ENCODE results near the gene FUT3. TPM values are rescaled to one million over a fixed set of nuclear protein-coding genes. Genes with fewer than 3 reads are reported as not detected.

Gene FUT3
- total and polyA plus RNA-seq, 9 of the 15 experiments (the other 6 are each of a cell fraction or from before 2014, with no cell fraction given): 0.09 TPM; not detected in 8

- BruUV-seq (replicated peaks): no TSS peak
- intact Hi-C loops (cut with micrococcal nuclease) (no loop called here), in situ Hi-C loops (cut with MboI) (no loop called here)
- Histone ChIP-seq H3K4me2 (ENCODE audit: insufficient read depth, low read length) (no peak overlapping the region), H3K9ac (ENCODE audit: insufficient read depth in 1 of 2, low read depth in 2 of 2, low read length in 2 of 2) (no peak overlapping the region), H2AFZ (ENCODE audit: low read depth, low read length) (no peak overlapping the region), H3K27me3 (ENCODE audit: control insufficient read depth in 2 of 2, insufficient read depth in 2 of 2, low read length in 2 of 2) (peaks cover 16 to 31% of the 10 kb centered on the region in 2 experiments), H4K20me1 (replicated peaks; ENCODE audit: control insufficient read depth, insufficient read depth, low read length) (no peaks in the 10 kb centered on the region), H3K9me1 (ENCODE audit: control insufficient read depth, insufficient read depth, low read length) (no peaks in the 10 kb centered on the region), H3K79me2 (ENCODE audit: control insufficient read depth, insufficient read depth, low read length) (no peaks in the 10 kb centered on the region), H3K4me3 (no peak overlapping the region), H3K9me3 (replicated peaks; ENCODE audit: control insufficient read depth, insufficient read depth, low read depth, low read length) (no peaks in the 10 kb centered on the region), H3K4me1 (replicated peaks in 1 of 2; ENCODE audit: control insufficient read depth in 2 of 2, insufficient read depth in 2 of 2, low read length in 2 of 2) (peaks cover 0 to 7% of the 10 kb centered on the region in 2 experiments; a peak in 2 of 5 replicates), H3K27ac (ENCODE audit: extremely low read depth, low read depth, low read length) (no peak overlapping the region), H3K36me3 (ENCODE audit: control insufficient read depth, insufficient read depth, low read length) (no peaks in the 10 kb centered on the region)
- ChIA-PET POLR2A (interaction anchor here (1.0 to 1.1 kb wide), 2 partner anchors 15 to 18 kb away, joined by 3 to 7 read pairs; no protein-coding TSS in a partner anchor), CTCF (ENCODE audit: low intra/inter-chr PET ratio) (no interaction called here)
- 12% methylated on average over 15 of the region's 21 CpGs for whole genome bisulfite sequencing (ENCODE audit: insufficient coverage, low coverage, missing lambda C conversion rate)
- DNase-seq (ENCODE audit: extremely low read depth in 1 of 4, low spot score in 3 of 4) (no peak), FAIRE-seq (no peak), ATAC-seq (no peak; the same call in 2 of the 3 replicates)
- TF ChIP-seq RFX1 (IDR thresholded peaks at IDR 0.05) (no peak), EGR1 (conservative IDR thresholded peaks at IDR 0.05) (no peak), LARP7 (IDR thresholded peaks at IDR 0.05) (no peak), CTCF (IDR thresholded peaks at IDR 0.05 in 2 of 3, conservative IDR thresholded peaks at IDR 0.05 in 1 of 3; ENCODE audit: insufficient read depth in 2 of 3, low read depth in 1 of 3, low read length in 3 of 3) (no peak), ZNF707 (CRISPR knock-in tag; conservative IDR thresholded peaks at IDR 0.05) (no peak), ZBTB49 (CRISPR knock-in tag; IDR thresholded peaks at IDR 0.05; ENCODE audit: borderline replicate concordance) (no peak), SMARCB1 (IDR thresholded peaks at IDR 0.05; ENCODE audit: insufficient read length, low read depth) (no peak), GTF3C2 (IDR thresholded peaks at IDR 0.05; ENCODE audit: borderline replicate concordance, extremely low read depth, insufficient read length) (no peak), ZNF354B (CRISPR knock-in tag; IDR thresholded peaks at IDR 0.05) (no peak), RBM14 (IDR thresholded peaks at IDR 0.05; ENCODE audit: borderline replicate concordance, insufficient read depth, low read depth, low read length) (no peak), ZNF75A (CRISPR knock-in tag; IDR thresholded peaks at IDR 0.05) (no peak), RNF219 (CRISPR knock-in tag; IDR thresholded peaks at IDR 0.05) (no peak)
These were observed 7.8 kb downstream of the FUT3 start for GRCh38 chr19:5843295-5843927.

All from K562 (cell line).